Measurements from ENCODE around the gene ASTN2.

Gene ASTN2

DNA sequence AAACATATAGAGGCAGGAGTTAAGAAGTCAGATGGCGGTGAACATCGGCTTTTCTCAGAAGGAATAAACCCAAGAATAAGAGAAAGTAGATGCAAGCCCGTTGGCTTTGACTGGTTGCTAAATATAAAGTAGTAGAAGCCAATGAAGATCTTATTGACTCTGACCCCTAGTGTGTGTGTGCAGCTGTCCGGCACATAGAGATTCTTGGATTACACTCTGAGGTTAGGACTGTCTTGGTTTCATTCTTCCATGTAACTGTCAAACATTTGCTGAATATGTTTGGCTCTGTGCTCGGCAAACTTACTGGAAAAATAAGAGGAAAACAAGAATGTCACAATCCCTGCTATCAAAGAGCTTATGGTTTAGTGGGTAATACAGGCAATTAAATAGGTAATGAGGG, 54.9 kb downstream of the ASTN2 start:
- no peak for DNase-seq

DNA sequence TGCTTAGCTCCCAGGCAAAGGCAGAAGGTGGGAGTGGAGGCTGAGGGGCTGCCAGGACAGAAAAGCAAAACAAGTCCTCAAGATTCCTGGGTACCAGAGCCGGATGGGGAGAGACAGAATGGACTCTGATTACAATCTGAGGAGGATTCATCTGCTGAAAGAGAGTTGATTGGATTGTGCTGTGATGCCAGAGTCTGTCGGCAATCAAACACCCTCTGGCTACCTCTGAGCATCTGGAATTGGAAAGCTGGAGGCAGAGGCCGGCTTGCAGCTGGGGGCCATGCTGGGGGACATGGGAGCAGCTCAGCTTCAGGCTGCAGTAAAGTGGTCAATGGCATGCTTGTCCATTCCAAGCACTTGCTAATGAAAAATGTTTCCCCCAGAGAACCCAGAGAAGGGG, 59.3 kb downstream of the ASTN2 start:
- DNase-seq: no peak

DNA sequence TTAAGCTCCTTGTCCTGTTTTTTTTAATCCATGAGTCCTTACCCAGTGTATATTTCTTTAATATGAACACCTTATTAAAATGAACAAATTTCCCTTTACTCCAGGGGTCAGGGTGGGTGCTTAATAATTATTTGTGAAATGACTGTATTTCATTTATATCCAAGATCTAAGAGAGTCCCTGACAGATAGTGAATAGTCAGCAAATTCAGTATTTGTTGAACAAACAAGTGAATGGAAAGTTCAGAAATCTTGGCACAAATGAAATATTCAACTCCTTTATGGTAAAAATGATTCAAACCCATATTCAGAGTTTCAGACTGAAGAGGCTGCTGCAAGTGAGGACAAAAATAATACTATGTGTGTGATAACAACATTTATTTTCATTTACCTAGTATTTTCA, 59.9 kb downstream of the ASTN2 start:
- DNase-seq: no peak

DNA sequence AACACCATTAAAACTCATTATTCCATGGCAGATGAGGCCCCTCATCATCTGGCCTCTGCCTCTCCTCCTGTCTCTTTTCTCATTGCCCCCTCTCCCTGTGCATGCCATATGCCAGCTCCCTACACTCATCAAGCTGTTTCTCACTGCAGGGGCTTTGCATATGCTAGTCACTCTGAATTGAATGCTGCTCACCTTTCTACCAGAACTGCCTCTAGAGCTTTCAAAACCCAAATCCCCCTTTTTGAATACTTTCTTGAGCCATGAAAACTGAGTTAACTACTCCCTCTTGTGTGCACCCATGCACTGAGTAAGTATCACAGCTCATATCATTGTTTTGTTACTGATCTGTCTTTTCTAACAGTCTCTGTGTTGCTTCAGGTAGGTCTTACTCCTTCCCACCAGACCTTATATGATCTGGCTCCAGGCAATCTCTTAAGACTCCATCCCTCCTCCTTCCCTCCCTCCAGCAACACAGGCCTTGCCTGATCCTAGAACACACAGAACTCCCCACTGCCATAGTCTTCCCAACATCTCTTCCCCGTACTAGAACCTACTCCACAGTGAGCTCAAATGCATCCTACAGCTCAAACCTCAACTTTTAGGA, 60.5 kb downstream of the ASTN2 start:
- no peak for DNase-seq

DNA sequence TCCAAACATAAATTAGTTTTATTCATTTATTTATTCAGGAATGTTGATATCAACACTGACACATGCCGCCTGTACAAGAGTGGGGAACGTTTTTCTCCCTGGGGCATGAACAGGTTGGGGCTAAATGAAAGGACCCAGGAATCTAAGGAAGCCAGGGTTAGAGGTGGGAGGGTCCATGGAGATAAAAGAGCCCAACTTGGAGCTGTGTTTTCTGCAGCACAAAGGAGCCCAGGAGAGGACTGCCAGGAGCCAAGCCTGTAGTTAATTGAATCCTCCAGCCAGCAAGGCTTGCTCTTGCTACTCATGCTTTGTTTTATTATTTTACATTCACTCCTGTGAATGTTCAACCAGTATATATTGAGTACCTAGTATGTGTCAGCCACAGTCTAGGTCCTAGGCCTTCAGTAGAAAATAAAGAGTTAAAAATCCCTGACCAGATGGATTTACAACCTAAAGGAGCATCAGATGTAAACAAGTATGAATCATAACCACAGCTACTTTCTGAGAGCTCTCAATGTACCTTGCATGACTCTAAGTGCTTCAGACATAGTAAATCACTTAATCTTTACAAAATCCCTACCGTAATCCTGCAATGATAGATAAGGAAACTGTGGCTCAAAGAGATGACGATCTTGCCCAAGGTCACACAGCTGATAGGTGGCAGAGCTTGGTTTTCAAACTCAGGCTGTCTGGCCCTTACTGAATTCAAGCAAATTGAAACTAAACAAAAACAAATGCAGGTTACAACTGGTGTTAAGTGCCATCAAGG, 69.8 kb downstream of the ASTN2 start:
- no peak for DNase-seq

DNA sequence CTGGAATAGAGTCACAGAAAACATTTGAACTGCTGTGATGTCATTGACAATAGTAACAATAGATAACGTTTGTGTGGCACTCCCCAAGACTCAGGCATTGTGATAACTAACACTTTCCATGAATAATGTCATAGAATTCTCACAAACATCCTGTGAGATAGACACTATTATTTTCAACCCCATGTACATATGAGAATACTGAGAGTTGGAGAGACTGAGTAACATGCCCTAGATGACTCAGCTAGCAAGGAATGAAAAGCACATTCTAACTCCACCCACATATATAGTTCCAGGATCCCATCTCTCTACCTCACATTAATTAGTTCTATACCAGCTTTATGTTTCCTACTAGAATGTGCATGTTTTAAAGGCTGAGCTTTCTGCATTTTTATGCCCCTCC, 71.4 kb downstream of the ASTN2 start:
- no peak for DNase-seq

DNA sequence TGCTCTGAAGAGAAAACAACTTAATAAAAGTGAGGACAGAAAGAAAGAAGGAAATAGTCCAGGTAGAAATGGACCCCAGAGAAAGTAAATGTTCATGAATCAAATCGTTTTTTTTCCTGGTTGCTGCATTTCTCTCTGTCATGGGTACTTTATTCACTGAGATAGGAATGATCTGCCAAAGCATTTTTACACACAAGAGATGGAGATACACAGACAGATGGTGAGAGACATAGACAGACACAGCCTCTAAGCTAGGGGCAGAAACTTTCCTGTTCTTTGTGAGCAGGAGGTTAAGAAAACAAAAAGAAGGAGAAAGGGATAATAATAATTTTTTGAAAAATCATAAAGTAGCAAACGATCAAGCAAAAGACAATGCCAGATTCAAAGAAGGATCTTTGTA, 73.7 kb downstream of the ASTN2 start:
- no peak for DNase-seq

DNA sequence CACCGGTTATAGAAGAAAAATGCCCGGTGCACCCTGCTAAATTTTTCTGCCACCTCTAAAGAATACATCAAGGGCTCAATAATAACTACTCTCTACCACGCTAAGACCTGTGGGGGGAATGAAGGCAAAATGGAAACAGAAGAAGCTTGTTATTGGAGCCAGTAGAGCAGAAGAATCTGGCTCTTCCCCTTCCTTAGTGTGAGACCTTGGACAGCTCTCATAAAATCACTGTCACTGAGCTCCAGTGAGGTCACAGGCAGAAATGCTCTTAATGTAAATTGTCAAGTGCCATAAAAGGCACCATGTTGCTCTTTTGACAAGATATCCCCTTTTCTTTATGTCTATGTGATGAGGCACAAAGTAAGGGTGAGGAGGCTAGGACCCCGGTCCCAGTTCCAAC, 74.4 kb downstream of the ASTN2 start:
- no peak for DNase-seq

DNA sequence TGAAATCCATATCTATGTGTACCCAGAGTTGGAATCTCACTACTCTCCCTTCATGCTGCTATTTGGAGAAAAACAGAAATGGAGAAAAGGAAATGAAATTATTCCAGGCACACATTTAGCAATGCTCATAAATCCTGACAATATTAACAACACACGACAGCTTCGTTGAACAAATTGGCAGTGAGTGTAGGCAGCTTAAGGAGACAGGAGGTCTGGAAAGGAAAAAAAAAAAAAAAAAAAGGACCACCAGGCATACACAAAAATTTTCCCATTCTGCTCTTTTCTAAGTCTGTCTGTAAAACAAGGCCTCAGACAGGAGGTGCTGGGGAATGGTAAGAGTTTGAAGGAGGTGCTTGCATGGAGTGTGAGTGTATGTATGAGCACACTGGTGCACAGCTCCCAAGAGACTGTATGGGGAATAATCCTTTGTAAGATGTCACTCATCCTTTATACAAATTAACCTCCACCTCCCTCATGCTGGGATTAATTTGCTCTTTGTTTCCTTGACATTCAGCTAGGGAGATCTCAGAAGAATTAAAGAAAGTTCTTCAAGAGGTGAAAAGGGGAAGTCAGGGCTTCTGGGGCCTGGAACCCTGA, 78.9 kb downstream of the ASTN2 start:
- no peak for DNase-seq

DNA sequence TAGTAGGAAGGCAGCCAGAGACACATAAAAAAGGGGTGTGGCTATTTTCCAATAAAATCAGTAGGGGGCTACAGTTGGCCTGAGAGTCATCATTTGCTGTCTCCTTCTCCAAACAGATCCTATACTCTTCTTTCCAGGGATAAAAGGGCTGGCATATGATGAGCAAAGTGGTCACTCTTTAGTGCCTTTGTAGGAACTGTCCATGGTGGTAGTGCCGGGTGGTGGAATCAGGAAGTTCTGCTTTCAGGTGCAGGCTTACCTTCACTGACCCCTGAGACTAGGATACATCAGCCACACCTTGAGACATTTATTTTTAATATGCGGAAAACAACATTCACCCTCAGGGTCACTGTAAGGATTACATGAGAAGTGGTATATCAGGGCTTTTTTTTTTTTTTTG, 80.8 kb downstream of the ASTN2 start:
- no peak for DNase-seq

DNA sequence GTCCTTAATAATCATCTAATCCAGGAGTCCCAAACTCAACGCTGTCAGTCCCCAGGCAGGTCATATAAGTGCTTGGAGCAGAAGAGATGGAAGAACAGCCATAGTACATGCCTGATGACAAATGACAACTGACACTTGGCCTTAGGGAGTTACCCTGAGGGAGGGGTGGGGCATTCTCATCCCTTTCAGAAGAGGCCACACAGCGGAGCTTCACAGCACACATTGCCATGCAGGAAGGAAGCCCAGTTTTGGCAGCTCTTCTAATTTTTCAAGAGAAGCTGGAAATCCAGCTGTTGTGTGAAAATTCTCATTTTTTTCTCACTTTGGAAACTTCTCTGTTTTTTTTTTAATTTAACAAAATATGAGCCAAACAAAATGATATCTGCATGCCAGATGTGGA, 89.0 kb downstream of the ASTN2 start:
- no peak for DNase-seq

DNA sequence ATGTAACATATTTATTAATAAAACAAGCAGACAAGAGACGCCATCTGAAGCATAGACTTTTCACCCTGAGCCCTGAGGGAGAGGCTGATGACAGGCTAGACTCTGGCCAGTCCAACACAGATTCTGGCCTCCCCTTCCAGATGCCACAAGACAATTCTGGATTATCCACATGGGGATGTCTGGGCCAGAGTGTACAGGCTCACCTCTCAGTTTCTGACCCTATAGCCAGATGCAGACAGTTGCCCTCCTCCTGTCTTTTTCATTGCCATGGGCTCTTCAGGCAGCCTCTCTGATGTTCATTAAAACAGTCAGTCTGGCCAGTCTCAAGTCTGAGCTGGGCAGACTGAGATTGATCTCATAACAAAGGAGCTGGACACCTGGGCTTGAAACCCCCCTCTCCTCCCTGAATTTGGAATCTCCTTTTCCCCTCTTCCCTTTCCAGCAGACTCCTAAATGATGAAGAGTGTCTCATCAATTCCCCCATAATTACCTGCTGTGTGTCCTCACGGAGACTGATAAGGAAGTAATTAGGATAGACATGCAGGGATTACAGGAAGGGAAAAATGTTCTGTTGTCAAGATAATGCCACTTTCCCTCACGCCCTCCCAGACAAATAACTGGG, 89.6 kb downstream of the ASTN2 start:
- DNase-seq: no peak

DNA sequence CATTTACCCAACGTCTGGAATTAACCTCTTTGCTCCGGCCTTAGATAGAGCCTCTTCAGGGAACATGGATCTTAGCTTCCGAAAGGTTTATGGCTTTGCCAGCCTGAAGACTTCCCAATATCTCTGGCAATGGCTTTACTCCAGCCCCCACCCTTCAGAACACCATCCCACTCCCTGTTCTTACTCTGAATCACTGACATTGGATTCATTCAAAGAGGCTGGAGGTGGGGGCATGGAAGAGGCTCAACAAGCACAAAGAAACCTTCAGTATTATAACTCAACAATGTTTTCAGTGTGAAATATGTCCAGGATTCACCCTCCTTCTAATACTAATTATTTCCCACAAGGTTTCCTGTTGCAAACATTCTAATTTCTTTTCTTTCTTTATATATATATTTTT, 91.5 kb downstream of the ASTN2 start:
- DNase-seq: no peak

DNA sequence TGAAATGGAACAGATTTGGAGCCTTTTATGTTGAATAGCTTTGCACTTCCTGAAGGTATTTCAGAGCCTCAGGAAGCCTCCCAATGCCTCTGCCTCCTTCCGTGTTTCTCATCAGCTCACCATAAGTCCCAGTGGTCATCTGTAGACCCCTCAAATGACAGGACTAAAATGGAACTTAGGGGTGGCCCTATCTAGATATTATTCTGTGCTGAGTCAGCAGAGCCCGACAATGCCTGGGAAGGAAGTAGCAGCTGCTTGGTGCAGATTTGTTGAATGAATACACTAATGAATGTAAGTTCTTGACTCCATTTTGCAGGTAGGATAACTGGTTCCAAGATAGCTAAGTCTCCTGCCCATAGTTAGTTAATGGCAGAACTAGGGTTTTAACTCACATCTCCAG, 97.7 kb downstream of the ASTN2 start:
- DNase-seq: no peak

DNA sequence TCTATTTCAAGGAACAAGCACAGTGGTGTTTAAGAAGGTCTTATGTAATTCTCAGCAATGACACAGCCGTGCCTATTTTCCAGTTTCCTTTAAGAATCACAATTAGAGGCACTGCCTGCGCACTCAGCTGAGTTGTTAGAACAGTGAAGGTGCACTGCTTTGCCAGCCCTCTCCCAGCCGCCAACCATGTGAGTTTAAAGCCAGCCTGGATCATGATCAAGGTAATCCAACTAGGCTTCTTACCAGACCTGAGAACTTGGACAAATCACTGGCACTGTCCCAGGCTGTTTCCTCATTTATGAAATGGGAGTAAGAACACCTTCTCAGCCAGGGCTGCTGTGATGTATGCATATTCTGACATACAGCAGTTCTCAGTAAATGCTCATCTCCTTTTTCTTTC, 99.6 kb downstream of the ASTN2 start:
- no peak for DNase-seq

DNA sequence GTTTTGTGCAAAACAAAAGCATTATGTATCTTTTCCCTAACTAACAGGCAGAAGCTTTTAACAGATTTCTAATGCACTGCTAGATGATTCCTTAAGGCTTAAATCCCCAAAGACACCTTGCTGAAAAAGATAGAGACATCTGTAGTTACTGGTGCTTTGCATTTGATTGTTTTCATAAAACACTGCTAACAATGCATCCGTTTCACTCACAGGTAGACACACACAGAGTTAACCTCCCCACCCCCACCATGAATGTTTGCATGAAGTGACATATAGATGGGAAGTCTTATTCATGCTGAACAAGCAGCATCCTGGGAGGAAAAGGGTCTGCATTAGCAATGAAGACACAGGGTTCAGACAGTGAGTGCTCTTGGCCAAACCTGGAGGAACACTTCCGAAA, 100.9 kb downstream of the ASTN2 start:
- no peak for DNase-seq

DNA sequence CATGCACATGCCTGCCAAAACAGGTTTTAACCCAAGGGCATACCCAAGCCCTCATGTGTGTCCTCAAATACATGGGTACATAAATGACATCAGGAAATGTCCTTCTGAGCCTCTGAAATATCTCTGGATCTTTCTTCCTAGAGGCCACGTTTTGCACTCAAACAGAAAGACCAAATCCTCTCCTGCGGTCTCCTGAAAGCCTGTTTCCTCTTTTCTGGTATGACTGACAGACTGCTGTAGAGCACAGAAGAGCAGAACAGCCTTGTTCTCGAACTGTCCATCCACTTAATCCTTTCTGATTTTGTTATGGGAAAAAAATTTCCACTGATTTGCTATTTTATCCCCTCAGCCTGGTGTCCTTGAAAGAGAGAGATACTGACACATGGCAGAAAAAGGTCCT, 107.2 kb downstream of the ASTN2 start:
- DNase-seq: no peak

DNA sequence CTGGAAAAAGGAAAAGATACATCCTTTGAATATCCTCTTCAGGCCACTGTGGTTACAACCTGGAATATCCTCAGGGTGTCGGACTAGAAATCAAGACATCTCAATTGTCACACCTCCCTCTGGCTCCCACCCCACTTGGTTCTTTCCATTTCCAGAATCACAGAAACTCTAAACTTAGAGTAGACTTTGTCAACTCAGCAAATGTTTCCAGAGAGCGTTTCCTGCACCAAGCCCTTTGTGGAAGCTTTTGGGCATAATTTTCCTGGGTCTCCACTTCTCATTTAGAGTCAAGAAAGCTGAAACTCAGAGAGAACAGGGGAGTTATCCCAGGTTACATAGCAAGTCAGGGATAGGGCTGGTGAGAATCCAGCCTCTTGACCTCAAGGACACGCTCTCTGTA, 108.8 kb downstream of the ASTN2 start:
- DNase-seq: no peak

DNA sequence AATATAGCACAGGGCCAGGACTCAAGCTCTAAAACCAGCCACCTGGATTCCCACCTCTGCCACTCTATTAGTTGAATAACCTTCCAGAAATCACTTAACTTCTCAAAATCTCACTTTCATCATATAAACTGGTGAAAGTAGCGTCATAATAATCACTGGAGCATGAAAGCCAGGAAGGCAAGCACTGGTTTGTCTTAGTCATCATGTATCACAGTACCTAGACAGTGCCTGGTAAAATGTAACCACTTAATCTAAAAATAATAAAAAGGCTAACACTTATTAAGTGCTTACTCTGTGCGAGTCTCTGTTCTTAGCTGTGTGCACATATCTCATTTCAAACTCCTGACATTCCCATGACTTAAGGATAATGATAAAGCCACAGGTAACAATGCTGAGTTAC, 109.4 kb downstream of the ASTN2 start:
- no peak for DNase-seq

DNA sequence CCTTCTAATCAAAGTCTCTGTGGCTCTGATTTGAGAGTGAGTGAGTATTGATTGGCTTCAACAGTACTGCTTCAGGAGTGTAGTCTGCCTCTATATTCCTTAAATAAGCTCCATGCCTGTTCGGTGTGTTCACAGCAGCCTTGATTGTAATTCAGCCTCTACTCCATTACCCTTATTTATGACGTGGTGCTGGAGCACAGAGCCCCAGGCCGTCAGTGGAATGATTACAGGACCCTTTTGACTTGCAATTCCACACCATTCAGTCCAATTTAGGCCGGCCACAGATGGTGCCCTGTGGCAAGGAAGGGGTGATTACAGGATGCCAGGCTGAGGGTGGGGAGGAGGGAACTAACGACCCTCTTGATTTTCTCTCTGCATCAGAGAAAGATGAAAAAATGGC, 110.3 kb downstream of the ASTN2 start:
- DNase-seq: no peak

DNA sequence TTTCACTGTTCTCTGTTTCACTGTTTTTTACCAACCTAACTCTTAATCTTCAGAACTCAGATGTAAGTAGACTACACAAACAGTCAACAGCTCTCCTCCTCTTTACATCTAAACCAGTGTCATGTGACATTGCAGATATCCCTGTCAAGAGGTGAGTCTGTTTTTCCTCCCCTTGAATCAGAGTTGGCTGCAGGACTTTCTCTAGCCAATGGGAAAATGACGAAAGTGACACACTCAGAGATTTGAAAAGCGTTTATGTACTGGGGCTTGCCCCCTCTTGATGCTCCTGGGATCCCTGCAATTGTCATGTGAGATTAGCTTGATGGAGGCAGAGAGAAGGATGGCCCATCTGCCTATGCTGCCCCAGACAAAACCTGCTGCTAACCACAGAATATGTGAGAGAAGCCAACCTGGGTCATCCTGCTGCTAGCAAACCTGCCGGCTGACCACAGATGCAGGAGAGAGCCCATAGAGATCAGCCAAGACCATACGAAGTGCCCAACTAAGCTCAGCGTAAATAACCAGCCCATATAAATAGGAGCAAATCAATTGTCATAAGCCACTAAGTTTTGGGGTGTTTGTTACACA, 111.1 kb downstream of the ASTN2 start:
- DNase-seq: no peak

DNA sequence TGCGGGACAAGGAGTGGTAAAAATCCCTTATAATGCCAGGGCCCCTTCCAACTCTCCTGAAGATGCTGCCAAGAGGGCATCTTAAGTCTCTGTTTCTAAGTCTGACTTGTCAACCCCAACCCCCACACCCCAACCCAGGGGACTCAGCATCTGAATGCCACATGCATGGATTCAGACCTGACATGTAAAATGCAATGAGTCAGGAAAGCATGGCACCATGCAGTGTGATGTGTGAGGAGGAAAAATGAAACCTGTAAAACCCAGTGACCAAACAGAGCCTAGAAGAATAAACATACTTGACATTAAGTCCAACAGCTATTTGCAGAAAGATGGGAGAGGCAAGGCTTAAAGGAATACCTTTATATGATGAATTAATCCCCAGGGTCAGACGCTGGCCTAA, 112.4 kb downstream of the ASTN2 start:
- DNase-seq: no peak

DNA sequence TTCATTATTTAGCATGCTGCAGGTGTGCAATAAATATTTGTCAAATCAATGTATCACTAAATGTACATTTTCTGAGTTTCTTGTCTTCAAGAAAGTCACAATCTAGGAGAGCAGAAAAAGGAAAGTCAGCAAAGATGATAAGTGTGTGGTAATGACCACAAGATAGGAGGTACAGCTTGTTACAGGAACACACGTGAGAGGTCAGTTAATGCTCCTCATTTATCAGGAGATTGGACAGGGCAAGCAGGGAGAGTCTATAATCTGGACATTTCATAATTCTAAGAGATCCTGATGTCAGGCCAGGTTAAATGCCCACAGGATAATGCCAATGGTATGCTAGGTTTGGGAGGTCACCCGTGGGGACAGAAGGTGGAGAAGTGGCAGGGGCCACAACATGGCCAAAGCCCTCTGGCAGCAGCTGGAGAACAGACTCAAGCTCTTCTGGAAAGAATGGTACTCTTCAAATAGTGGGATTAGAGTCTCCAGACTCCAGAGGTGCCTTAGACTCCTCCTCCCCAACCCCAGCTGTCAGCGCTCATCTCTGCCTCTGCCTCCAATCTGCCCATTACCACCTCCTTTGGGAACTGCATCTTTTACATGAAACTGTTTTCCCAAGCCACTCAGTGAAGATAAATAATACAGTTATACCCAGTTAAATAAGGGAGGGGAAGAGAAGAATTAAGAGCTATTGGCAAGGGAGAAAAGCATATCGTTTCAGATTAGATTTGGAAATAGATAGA, 114.3 kb downstream of the ASTN2 start:
- DNase-seq: no peak
